MM.1S (cell line): ENCODE results near the gene EDC4.

Source experiments
- CTCF ChIP-seq: fragments of 300-600 bp; sonication (generic); IDR thresholded peaks from 2 replicates; pipeline ENCODE4 v1.5.1; 2016; ENCODE audit warnings: antibody characterized with exemption, low read length, mixed read lengths
- EZH2phosphoT487 ChIP-seq: fragments of 300-600 bp; sonication (generic); IDR thresholded peaks from 2 replicates; pipeline ENCODE4 v1.6.1; 2018; ENCODE audit warnings: antibody characterized with exemption, low read length

- TF ChIP-seq CTCF (no peak), EZH2phosphoT487 (no peak)
Measured at GRCh38 chr16:67868290-67868689, 4.6 kb upstream of the EDC4 start.
